Neutrophil (primary cell): ENCODE data around the gene SEMA7A.
A peak's percentile ranks its signal among the peaks of the same experiment; 100 is the strongest.
"Not testable (repeated sequence)": the region's sequence is repeated elsewhere in the genome, so short reads cannot be mapped to it uniquely, and the experiment has no call there.

Experiments used
- H3K27ac ChIP-seq: fragments of 200-600 bp; sonication (generic); 2 replicates; pipeline ENCODE4 v1.5.1; 2016; ENCODE audit warnings: mild to moderate bottlenecking, moderate library complexity
- H3K27me3 ChIP-seq: fragments of 200-600 bp; sonication (generic); 2 replicates; pipeline ENCODE4 v1.6.0; 2016; ENCODE audit warnings: mild to moderate bottlenecking
- H3K36me3 ChIP-seq: fragments of 200-600 bp; sonication (generic); 2 replicates; pipeline ENCODE4 v1.5.1; 2017
- H3K4me1 ChIP-seq, 2 experiments: fragments of 200-600 bp in 1 of 2; sonication (generic) in 1 of 2; 1 replicate in 1 of 2; 2 replicates in 1 of 2; pipeline versions ENCODE4 v1.5.1 to v1.6.1; 2013 to 2016; ENCODE audit warnings: low read depth in 1 of 2, low read length in 1 of 2, mild to moderate bottlenecking in 1 of 2, moderate library complexity in 1 of 2; ENCODE audit not compliant: control insufficient read depth in 1 of 2, insufficient read depth in 1 of 2
- H3K4me3 ChIP-seq, 2 experiments: fragments of 200-600 bp in 1 of 2; sonication (generic) in 1 of 2; 1 replicate in 1 of 2; 2 replicates in 1 of 2; pipeline ENCODE4 v1.5.1; 2013 to 2016; ENCODE audit warnings: low read depth in 1 of 2, low read length in 1 of 2, mild to moderate bottlenecking in 1 of 2, moderate library complexity in 1 of 2
- H3K9me3 ChIP-seq: fragments of 200-600 bp; sonication (generic); 2 replicates; pipeline ENCODE4 v1.5.1; 2016
- TF ChIP-seq, protein P1 (sequence below): fragments of 200-600 bp; sonication (generic); IDR thresholded peaks from 2 replicates; pipeline ENCODE4 v1.5.1; 2016; ENCODE audit warnings: antibody characterized with exemption

Gene SEMA7A

GRCh38 chr15:74367296-74367854, 66.4 kb downstream of the SEMA7A start, which contains the start of gene CYP11A1:
Gene CYP11A1 (minus strand): TSS chr15:74367646. CDS start chr15:74367585, 61 bp downstream.
- H3K27ac ChIP-seq, result no peak within 1 kb of the TSS
- no peaks in the 10 kb centered on the region for H3K36me3 ChIP-seq
- TF ChIP-seq, protein P1, sequence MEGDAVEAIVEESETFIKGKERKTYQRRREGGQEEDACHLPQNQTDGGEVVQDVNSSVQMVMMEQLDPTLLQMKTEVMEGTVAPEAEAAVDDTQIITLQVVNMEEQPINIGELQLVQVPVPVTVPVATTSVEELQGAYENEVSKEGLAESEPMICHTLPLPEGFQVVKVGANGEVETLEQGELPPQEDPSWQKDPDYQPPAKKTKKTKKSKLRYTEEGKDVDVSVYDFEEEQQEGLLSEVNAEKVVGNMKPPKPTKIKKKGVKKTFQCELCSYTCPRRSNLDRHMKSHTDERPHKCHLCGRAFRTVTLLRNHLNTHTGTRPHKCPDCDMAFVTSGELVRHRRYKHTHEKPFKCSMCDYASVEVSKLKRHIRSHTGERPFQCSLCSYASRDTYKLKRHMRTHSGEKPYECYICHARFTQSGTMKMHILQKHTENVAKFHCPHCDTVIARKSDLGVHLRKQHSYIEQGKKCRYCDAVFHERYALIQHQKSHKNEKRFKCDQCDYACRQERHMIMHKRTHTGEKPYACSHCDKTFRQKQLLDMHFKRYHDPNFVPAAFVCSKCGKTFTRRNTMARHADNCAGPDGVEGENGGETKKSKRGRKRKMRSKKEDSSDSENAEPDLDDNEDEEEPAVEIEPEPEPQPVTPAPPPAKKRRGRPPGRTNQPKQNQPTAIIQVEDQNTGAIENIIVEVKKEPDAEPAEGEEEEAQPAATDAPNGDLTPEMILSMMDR, result no peak
- peaks cover 100% of the 10 kb centered on the region for H3K27me3 ChIP-seq
- H3K4me1 ChIP-seq, result peaks cover 0 to 6% of the 10 kb centered on the region in 2 experiments
- H3K4me3 ChIP-seq, result no peak within 1 kb of the TSS
- no peaks in the 10 kb centered on the region for H3K9me3 ChIP-seq

DNA sequence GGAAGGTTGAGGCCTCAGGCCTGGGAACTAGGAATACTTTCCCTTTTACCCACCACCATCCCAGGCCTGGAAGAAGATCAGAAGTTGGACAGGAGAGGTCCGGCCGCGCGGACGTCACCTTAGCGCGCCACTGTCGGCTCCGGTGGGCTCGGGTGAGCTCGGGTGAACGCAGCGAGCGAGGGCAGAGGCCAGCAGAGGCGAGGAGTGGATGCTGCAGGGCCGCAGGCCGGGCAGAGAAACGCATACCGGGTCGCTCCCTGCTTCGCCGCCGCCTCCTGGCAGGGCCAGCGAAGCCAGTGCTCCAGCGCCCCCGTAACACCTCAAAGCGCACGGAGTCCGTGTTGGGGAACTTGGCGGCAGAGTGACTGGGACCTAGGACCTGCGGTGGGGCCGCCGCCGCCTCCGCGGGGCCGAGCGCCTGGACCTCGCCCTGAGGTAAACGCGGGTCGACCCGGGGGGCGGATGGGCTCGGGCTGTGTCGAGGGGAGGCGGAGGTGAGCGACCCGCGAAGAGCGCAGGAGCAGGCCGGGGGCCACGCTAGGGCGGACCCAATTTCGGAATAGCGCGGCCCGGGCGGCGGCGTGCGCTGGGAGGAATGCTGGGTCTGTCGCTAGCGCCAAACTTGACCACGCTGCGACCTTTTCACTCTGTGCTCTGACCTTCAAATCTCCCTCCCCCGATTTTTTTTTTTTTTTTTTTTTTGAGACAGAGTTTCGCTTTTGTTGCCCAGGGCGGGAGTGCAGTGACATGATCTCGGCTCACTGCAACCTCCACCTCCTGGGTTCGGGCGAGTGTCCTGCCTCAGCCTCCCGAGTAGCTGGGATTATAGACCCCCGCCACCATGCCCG, 67.9 kb downstream of the SEMA7A start:
- H3K27ac ChIP-seq, result no peak overlapping the region
- peak overlapping the region in 1 of 2 experiments; percentile 1 for H3K4me3 ChIP-seq
- TF ChIP-seq, protein P1, result no peak

GRCh38 chr15:74364936-74365597, 68.7 kb downstream of the SEMA7A start:
- Histone ChIP-seq H3K27ac (no peak overlapping the region), H3K9me3 (no peaks in the 10 kb centered on the region), H3K36me3 (no peaks in the 10 kb centered on the region), H3K4me1 (peaks cover 0 to 6% of the 10 kb centered on the region in 2 experiments), H3K4me3 (no peak overlapping the region), H3K27me3 (peaks cover 95% of the 10 kb centered on the region)
- TF ChIP-seq, protein P1, result no peak

More for the DNA sequence above, 67.9 kb downstream of the SEMA7A start:
- no peaks in the 10 kb centered on the region for H3K36me3 ChIP-seq
- peaks cover 0 to 6% of the 10 kb centered on the region in 2 experiments for H3K4me1 ChIP-seq
- H3K27me3 ChIP-seq, result peaks cover 98% of the 10 kb centered on the region
- H3K9me3 ChIP-seq, result no peaks in the 10 kb centered on the region

GRCh38 chr15:74362482-74362881, 71.3 kb downstream of the SEMA7A start:
- Histone ChIP-seq H3K36me3 (no peaks in the 10 kb centered on the region), H3K4me1 (peaks cover 0 to 6% of the 10 kb centered on the region in 2 experiments), H3K27ac (no peak overlapping the region), H3K9me3 (no peaks in the 10 kb centered on the region), H3K27me3 (peaks cover 91% of the 10 kb centered on the region), H3K4me3 (no peak overlapping the region)
- TF ChIP-seq, protein P1, result no peak

- not testable (repeated sequence) for H3K36me3 ChIP-seq
- H3K27me3 ChIP-seq, result peaks cover 86% of the 10 kb centered on the region
These were observed 72.9 kb downstream of the SEMA7A start for GRCh38 chr15:74360855-74361254.

GRCh38 chr15:74359376-74359775, 74.4 kb downstream of the SEMA7A start:
- not testable (repeated sequence) for H3K27ac ChIP-seq, H3K4me1 ChIP-seq, H3K36me3 ChIP-seq, H3K4me3 ChIP-seq, H3K9me3 ChIP-seq
- H3K27me3 ChIP-seq, result peaks cover 84% of the 10 kb centered on the region

More at GRCh38 chr15:74360855-74361254, 72.9 kb downstream of the SEMA7A start:
- not testable (repeated sequence) for H3K4me3 ChIP-seq, H3K9me3 ChIP-seq, H3K4me1 ChIP-seq, H3K27ac ChIP-seq
